ENCODE data around the gene CFAP61.
A peak's percentile ranks its signal among the peaks of the same experiment; 100 is the strongest.

CFAP61 gene

GRCh38 chr20:20405623-20406022 is 353.3 kb downstream of the CFAP61 start:
- peak; percentile 35 for DNase-seq

- DNase-seq = no peak
Measured at GRCh38 chr20:20406306-20406705, 354.0 kb downstream of the CFAP61 start.

DNA sequence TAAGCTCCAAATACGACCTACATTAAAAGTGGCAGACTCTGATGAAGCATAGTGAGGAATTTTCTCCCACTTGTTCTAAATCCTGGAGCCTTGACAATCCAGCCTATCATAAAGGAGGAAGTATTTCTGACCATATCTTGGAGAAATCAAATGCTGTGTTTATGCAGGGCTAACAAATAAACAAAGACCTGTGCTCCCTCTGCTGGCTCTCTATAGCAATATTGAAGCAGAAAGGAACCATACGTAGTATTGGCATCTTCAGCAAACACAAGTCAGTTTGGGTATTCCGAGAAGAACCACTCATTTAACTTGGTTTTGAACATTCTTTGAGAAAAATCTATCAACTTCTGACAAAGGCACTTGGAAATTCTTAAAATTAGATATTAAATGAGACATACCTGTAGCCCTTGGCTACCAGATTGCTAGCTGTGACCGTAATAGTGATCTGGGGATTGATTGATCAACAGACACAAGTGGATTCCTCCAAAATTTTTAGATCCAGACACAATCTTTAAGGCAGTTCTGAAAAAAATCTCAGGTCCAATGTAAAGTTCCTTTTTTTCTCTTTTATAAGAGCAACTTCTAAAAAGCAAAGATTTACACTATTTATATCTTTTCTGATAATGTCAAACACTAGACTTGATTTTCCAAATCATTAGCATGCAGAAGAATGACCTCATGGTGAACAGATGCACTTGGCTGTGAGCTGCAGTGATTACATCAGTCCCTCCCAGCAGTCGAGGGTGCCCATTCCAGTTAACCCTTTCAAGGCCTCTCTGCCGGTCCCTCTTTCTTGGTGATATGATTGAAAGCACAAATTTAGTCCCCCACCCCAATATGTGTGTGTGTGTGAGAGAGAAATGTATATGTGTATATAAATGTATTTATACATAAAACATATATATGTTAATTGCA is 355.8 kb downstream of the CFAP61 start:
- peak; percentile 57 for DNase-seq

DNA sequence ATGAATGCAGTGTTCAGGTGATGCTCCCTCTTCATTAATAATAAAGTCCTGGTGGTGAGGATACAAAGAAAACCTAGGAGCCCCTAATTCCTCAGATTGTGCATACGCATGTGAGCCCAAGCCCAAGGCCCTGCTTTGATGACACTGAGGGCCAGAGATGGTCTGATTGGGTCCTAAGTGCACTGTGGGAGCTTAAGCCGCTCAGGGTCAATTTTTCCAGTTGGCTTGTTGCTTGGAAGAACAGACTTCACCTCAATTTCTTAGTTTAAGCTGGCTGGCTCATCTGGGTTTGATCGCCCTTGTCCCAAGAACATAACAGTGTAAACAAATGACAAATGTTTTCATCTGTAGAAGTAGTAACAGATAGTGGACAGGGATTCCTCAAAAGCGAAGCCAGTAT is 357.0 kb downstream of the CFAP61 start:
- no peak for DNase-seq
